Tibial nerve (tissue), 4 donors: Measurements from ENCODE around the gene KCNK7. TPM values are rescaled to one million over a fixed set of nuclear protein-coding genes. Genes with fewer than 3 reads are reported as not detected.
A peak's percentile ranks its signal among the peaks of the same experiment; 100 is the strongest.

Experiments used
- DNase-seq, 2 donors: peaks; one replicate each; pipeline ENCODE4 v3.0.0-alpha.2; 2019; ENCODE audit warnings: low spot score in 2 of 2
- H3K27ac ChIP-seq, 4 donors: fragments of 200-600 bp; sonication (generic) in 3 of 4; one replicate each; pipeline ENCODE4 v1.5.1; 2017 to 2019; ENCODE audit warnings: mild to moderate bottlenecking in 1 of 4
- H3K27me3 ChIP-seq, 2 donors: fragments of 200-600 bp; sonication (generic) in 1 of 2; one replicate each; pipeline versions ENCODE4 v1.5.1 to v1.6.0; 2017 to 2019
- H3K36me3 ChIP-seq, 3 donors: fragments of 200-600 bp; sonication (generic); one replicate each; pipeline ENCODE4 v1.5.1; 2018 to 2019
- H3K4me1 ChIP-seq, 4 donors: fragments of 200-600 bp; sonication (generic) in 3 of 4; one replicate each; pipeline ENCODE4 v1.5.1; 2017 to 2019
- H3K4me3 ChIP-seq, 4 donors: fragments of 200-600 bp; sonication (generic) in 3 of 4; one replicate each; pipeline ENCODE4 v1.5.1; 2017 to 2019; ENCODE audit warnings: mild to moderate bottlenecking in 1 of 4, moderate library complexity in 1 of 4
- H3K9me3 ChIP-seq, 4 donors: fragments of 200-600 bp; sonication (generic) in 3 of 4; one replicate each; pipeline ENCODE4 v1.5.1; 2017 to 2019
- CTCF ChIP-seq, 5 experiments: fragments of 200-600 bp in 3 of 5; fragments of 450-650 bp in 2 of 5; sonication (generic) in 3 of 5; IDR thresholded peaks; one replicate each; pipeline ENCODE4 v1.5.1; 2016 to 2019; ENCODE audit warnings: antibody characterized with exemption in 5 of 5, mild to moderate bottlenecking in 3 of 5, moderate library complexity in 2 of 5
- EP300 ChIP-seq, 2 donors: sonication (generic); formaldehyde crosslinking; IDR thresholded peaks; one replicate each; pipeline ENCODE4 v1.6.1; 2017; ENCODE audit warnings: antibody characterized with exemption in 2 of 2, mild to moderate bottlenecking in 1 of 2
- POLR2A ChIP-seq, 2 donors: fragments of 450-650 bp; IDR thresholded peaks; one replicate each; pipeline ENCODE4 v1.6.1; 2017; ENCODE audit warnings: antibody characterized with exemption in 2 of 2, mild to moderate bottlenecking in 2 of 2, moderate library complexity in 2 of 2
- WGBS, 2 donors: methylation state at CpG; one replicate each; pipeline ENCODE4 v1.1.5; 2018; 5-methylcytosine and 5-hydroxymethylcytosine counted together
- total RNA-seq, 4 donors: library from RNA; depleted of rRNA; stranded (reverse); fragments of >200 nt; gene quantifications; one replicate each; pipeline ENCODE4 v1.1.0, GENCODE V29; 2016

Gene KCNK7
- total RNA-seq, 4 donors from 2014 or later, result 0.63 to 3.3 (median 1.2) TPM; not detected in 1

- Histone ChIP-seq H3K36me3 (peaks cover 7 to 60% (median 11%) of the 10 kb centered on the region in 3 donors), H3K9me3 (no peaks in the 10 kb centered on the region), H3K4me1 (peaks cover 0 to 68% (median 24%) of the 10 kb centered on the region in 4 donors), H3K27me3 (no peaks in the 10 kb centered on the region), H3K4me3 (no peak overlapping the region), H3K27ac (peak overlapping the region; percentile 7 to 85 (median 58))
- 55 to 56% methylated on average over 22 to 24 of the region's 26 CpGs for WGBS, 2 donors
- TF ChIP-seq EP300 (IDR thresholded peaks at IDR 0.05) (peak in 1 of 2 donors; percentile 51), CTCF (IDR thresholded peaks at IDR 0.05) (peak; percentile 65 to 91 (median 75)), POLR2A (IDR thresholded peaks at IDR 0.05) (no peak)
- no peak for DNase-seq
Observed at GRCh38 chr11:65593518-65594414, 1.8 kb downstream of the KCNK7 start.

- H3K4me3 ChIP-seq, result no peak overlapping the region
- H3K9me3 ChIP-seq, result no peaks in the 10 kb centered on the region
- DNase-seq, result no peak
- H3K4me1 ChIP-seq, result peaks cover 0 to 75% (median 30%) of the 10 kb centered on the region in 4 donors
- 77 to 83% methylated on average over 20 of the region's 22 CpGs for WGBS, 2 donors
- H3K27me3 ChIP-seq, result no peaks in the 10 kb centered on the region
- peaks cover 2 to 52% (median 5%) of the 10 kb centered on the region in 3 donors for H3K36me3 ChIP-seq
- H3K27ac ChIP-seq, result peak overlapping the region; percentile 46 to 85 (median 66)
- no peak for TF ChIP-seq EP300 (IDR thresholded peaks at IDR 0.05)
Observed at GRCh38 chr11:65592858-65593517, 2.6 kb downstream of the KCNK7 start.

GRCh38 chr11:65591939-65592857, 3.4 kb downstream of the KCNK7 start:
- peak overlapping the region; percentile 16 to 85 (median 66) for H3K27ac ChIP-seq

GRCh38 chr11:65590240-65590738, 5.3 kb downstream of the KCNK7 start:
- H3K4me1 ChIP-seq, result peaks cover 0 to 94% (median 44%) of the 10 kb centered on the region in 4 donors
- peak overlapping the region in 2 of 4 donors; percentile 16 to 85 for H3K27ac ChIP-seq

More at GRCh38 chr11:65591939-65592857, 3.4 kb downstream of the KCNK7 start:
- H3K36me3 ChIP-seq, result peaks cover 0 to 44% (median 0%) of the 10 kb centered on the region in 3 donors
- peaks cover 0 to 83% (median 38%) of the 10 kb centered on the region in 4 donors for H3K4me1 ChIP-seq
- DNase-seq, result peak in 1 of 2 donors; percentile 55
- WGBS, 2 donors, result 60 to 73% methylated on average over 41 to 76 of the region's 106 CpGs
- TF ChIP-seq EP300 (IDR thresholded peaks at IDR 0.05) (no peak), CTCF (IDR thresholded peaks at IDR 0.05) (peak in 2 of 5 experiments; percentile 14 to 25), POLR2A (IDR thresholded peaks at IDR 0.05) (peak in 1 of 2 donors; percentile 21)
- H3K27me3 ChIP-seq, result no peaks in the 10 kb centered on the region
- H3K9me3 ChIP-seq, result no peaks in the 10 kb centered on the region
- H3K4me3 ChIP-seq, result peak overlapping the region in 3 of 4 donors; percentile 3 to 43 (median 22)

More at GRCh38 chr11:65590240-65590738, 5.3 kb downstream of the KCNK7 start:
- 45 to 46% methylated on average over 8 of the region's 8 CpGs for whole genome bisulfite sequencing, 2 donors
- H3K36me3 ChIP-seq, result peaks cover 0 to 46% (median 0%) of the 10 kb centered on the region in 3 donors
- H3K4me3 ChIP-seq, result no peak overlapping the region
- no peak for DNase-seq
- H3K9me3 ChIP-seq, result no peaks in the 10 kb centered on the region
- H3K27me3 ChIP-seq, result no peaks in the 10 kb centered on the region
- TF ChIP-seq POLR2A (IDR thresholded peaks at IDR 0.05) (no peak), EP300 (IDR thresholded peaks at IDR 0.05) (no peak), CTCF (IDR thresholded peaks at IDR 0.05) (no peak)
